ENCODE data around the gene CYBC1.

- no peak for TF ChIP-seq ATF2 (IDR thresholded peaks at IDR 0.05; ENCODE audit: low read length)
- TF ChIP-seq, protein P1, sequence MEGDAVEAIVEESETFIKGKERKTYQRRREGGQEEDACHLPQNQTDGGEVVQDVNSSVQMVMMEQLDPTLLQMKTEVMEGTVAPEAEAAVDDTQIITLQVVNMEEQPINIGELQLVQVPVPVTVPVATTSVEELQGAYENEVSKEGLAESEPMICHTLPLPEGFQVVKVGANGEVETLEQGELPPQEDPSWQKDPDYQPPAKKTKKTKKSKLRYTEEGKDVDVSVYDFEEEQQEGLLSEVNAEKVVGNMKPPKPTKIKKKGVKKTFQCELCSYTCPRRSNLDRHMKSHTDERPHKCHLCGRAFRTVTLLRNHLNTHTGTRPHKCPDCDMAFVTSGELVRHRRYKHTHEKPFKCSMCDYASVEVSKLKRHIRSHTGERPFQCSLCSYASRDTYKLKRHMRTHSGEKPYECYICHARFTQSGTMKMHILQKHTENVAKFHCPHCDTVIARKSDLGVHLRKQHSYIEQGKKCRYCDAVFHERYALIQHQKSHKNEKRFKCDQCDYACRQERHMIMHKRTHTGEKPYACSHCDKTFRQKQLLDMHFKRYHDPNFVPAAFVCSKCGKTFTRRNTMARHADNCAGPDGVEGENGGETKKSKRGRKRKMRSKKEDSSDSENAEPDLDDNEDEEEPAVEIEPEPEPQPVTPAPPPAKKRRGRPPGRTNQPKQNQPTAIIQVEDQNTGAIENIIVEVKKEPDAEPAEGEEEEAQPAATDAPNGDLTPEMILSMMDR (IDR thresholded peaks at IDR 0.05; ENCODE audit: control extremely low read depth in 1 of 3, insufficient read depth in 1 of 3, low read depth in 1 of 3, low read length in 3 of 3) = no peak
- TF ChIP-seq TCF12 (IDR thresholded peaks at IDR 0.05; ENCODE audit: low read depth, low read length) = no peak
- TF ChIP-seq JUN (IDR thresholded peaks at IDR 0.05; ENCODE audit: low read depth, low read length) = no peak
- TF ChIP-seq SP1 (IDR thresholded peaks at IDR 0.05; ENCODE audit: low read depth, low read length) = no peak
- no peak for TF ChIP-seq CREB1 (IDR thresholded peaks at IDR 0.05)
- TF ChIP-seq EP300 (IDR thresholded peaks at IDR 0.05; ENCODE audit: borderline replicate concordance in 1 of 2, low read depth in 2 of 2, low read length in 2 of 2) = no peak
These were observed 42.8 kb upstream of the CYBC1 start for GRCh38 chr17:82493226-82493781.

Measured in H1 (cell line).